GM18870 (cell line): ENCODE data around the gene SHROOM3.

Experiments
- ATAC-seq: cut with Tn5 transposase; IDR thresholded peaks from one replicate; pipeline ENCODE4 v1.9.1; 2021; ENCODE audit warnings: moderate library complexity; ENCODE audit not compliant: unreplicated experiment

Gene SHROOM3

DNA sequence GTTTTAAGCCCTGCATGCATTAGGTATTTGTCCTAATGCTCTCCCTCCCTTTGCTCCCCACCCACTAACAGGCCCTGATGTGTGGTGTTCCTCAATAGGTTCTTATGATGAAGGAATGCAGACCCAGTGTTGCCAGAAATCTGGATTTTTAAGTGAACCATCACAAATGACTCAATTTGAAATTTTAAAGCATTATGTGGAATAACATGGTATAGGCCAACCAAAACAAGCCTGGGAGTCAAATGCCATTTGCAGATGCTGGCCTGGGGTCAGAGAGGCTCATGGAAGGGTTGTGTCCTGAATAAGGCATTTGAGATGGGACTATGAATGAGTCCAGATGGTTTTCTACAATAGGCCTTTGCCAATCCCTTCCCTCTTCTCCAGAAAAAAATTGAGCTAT, 179.6 kb downstream of the SHROOM3 start:
- ATAC-seq, result no peak

DNA sequence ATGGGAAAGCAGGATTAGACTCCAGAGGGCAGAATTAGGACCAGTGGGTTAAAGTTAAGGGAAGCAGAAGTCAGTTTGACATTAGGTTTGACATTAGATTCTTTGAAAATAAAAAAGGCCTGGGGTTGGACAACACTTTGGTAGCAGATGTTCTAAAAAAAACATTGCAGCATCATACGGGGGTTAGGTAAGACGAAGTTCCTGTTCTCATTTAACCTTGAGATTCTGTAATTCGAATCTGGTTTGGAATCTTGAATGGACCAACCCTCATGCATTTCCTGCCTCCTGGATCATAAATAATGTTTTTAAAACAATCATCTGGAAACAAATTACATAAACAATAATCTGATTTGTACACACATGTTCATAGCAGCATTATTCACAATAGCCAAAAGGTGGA, 181.0 kb downstream of the SHROOM3 start:
- ATAC-seq, result no peak

DNA sequence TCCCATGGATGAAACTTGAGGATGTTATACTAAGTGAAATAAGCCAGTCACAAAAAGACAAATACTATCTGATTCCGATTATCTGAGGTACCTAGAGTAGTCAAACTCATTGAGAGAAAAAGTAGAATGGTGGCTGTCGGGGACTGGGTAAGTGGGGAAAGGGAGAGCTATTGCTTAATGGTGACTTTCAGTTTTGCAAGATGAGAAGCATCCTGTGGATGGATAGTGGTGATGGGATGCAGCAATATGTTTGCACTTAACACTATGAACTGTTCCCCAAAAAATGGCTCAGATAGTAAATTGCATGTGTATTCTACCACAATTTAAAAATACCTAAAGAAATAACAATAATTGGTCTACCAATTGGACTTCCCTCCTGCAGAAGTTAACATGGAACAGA, 181.5 kb downstream of the SHROOM3 start:
- no peak for ATAC-seq

DNA sequence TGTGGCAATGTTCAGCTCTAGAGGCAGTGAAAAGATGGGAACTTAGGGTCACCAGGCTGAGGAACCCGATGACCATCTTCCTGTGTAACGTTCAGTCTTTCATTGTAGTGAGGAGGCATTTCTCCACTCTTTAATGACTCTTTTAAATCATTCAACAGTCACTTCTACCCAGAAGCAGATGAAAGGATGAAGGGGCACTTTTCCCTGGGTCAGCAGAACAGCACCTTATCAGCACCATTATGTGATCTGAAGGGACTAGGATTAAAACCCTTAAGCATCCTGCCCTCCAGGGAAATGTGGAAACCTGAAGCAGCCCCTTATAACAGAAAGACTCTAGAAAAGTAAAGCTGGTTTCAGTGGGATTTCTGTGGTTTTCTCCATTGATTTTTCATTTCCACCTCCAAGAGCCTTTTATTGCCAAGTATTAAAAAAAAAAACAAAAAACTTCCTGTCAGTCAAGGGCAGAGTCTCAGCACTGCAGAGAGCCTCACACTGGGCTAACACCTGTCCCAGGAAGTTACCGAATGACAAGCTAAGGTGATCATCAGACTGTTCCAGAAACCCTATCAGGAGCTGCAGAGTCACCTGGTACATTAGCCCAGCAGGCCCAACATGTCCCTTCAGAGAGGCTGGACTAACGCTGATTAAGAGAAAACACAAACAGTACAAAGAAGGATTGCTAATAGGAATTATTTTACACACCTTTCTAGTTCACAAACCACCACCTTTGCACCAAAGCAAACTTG, 185.9 kb downstream of the SHROOM3 start:
- ATAC-seq, result no peak

DNA sequence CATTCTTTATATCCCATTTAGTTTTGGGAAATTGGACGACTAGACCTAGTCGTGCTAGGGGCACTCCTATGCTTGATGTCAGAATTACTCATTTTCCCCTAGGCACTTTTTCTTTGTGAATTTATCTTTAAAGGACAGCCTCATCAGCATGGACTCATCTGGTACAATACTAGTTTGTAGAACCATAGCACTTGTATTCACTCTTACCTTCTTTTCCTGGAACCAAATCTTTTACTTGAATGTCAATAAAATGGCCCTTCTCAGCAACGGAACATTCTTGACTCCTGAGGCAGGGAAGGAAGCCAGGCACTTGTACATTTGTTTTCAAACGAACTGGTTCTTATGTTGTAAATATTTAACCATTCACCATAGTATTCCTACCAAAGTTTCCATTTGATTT, 187.1 kb downstream of the SHROOM3 start:
- no peak for ATAC-seq

DNA sequence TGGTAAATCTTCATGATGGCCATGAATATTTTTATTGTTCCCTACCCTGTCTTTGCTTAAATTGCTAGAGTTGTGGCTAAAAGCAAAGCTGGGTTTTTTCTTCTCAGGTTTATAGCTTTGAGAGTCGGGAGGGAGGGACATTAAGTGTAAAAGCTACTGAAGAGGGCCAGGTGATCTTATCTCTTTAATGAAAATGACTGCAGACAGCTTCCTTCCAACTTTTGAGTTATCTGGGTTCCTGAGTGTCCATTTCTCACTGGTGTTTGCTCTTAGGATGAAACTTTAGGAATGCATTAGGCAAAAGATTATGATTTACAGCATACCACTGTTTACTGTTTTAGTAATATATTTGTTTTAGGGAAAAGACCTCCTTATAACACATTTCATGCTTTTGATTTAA, 187.7 kb downstream of the SHROOM3 start:
- ATAC-seq, result no peak

DNA sequence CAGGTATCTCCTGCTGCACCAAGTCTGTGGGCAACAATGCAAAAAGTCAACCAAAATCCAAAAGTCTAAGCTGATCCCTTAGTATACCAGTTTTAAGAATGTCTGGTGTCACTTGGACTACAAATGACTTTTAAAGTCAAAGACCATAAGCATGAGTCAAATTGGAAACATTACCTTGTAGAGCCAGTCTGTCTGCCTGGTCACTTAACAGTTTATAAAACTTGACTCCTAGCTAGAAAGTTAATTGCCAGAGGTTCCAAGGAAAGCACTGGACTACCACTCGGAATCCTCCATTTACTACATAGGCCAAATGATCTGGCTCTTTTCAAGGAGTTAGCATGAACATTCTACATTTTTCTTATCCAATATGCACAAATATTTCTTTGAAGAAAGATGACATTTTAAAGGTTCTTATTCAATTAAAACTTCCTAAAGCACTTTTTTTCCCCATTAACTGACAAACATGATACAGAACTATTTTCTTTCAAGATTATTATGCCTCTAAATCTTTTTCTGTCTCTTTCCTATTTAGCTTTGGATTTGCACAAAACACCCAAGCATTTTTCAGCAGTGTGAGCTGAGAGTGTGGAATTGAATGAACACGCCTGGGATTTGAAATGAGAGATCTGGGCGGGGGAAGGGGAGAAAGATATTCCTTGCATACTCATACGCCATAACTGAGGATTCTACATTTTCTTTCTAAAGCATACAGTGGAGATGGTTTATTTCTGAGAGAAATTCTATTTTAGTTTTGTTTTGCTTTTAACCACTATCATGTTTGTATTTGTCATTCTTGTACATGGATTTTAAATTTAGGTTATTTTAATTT, 188.4 kb downstream of the SHROOM3 start:
- ATAC-seq, result no peak

DNA sequence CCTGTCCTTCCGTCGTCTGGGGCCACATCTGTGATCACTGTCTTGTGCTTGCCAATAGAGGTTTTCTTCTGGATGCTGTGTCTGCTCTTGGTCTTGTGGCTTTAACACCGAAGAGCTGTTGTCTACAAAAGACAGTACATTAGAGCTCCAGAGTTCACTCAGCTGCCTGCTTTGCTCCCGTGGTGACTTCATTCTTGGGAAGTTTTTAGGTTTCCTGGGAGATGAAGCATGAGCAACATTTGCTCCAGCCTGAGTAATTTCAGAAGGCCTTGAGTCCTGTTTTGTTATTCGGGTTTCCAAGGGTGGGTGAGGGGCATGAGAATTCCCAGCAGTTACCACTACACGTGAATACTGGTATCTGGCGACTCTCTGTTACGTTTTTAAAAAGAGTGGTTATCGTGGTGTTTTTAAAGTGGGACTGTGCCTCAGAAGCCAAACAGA, 189.2 kb downstream of the SHROOM3 start:
- ATAC-seq, result no peak

DNA sequence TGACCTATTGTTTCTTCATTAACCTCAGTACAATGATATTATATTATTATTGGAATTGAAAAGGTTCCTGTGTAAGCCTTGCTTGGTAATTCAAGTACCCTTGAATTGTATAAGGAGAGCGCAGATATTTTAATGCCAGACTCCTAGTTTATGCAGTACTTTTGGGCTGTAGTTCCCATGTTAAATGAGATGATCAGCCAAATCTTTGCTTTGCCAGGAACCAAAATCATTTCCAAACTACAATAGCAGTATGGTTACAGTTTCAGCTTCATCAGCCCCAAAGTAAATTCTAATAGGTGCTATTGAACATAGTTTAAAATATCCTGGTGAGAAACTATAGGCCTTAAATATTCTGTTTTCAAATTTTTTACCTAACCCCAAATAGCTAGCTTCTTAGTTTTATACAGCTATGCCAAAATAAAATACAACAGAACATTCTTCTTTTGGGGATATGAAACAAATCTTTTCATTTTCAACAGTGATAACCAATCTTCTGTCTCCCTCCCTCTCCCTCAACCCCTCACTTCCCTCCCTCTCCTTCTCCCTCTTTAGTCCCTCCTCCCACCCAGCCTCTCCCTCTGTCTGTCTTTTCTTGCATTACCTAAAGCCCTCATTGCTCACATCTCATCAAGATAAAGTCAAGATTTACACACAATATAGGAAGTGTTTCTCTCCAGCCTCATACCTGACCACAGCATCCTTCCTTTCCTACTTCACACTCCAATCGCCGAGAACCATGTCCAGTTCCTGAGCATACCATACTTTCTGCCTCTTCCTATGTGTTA, 190.1 kb downstream of the SHROOM3 start:
- no peak for ATAC-seq

DNA sequence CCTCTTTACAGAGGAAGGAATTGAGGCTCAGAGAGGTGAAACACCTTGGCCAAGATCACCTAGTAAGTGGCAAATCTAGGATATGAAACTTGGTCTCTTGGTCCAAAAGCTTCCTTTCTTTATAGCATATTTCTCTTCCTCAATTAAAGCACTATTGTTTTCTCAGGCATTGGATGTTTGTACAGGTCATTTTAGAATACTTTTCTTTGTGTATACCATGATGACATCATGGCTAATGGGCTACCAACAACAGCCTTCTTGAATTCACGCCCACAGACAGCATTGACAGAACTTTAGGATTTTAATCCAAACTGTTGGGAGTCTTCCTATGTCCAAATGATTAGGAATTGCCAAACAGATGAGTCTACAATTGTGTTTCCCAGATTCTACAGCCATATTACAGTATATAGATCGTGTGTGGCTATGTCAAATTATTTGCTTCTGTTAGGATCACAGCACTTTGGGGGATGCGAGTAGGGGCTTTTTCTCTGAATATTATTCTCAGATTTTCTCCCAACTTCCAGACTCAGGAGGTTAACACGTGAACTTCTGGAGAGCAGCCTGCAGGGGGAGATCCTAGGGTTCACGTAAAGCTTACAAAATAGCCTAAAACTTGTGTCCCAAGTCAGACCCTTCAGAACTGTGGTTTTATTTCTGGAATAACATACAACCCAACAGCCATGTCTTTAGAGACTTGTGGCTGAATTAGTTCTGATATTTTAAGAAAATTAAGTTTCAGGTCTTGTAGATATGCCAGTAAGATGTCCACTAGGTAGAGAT, 191.8 kb downstream of the SHROOM3 start:
- no peak for ATAC-seq

DNA sequence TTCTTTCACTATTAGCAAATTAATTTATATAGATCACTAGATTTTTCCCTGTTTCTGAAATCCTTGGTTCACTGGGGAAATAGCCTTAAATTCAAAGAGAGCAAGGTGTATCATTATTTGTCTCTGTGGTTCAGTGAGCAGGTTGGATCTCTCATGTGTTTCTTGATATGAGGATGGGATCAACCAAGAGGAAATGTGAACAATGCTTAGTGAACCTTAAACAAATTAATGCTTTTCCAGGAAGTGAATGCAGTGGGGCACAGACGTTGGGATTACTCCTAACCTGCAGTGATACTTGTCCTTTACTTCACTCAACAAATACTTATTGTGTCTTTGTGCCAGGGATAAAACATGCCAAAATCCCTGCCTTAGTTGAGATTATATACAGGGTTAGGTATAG, 193.2 kb downstream of the SHROOM3 start:
- no peak for ATAC-seq

DNA sequence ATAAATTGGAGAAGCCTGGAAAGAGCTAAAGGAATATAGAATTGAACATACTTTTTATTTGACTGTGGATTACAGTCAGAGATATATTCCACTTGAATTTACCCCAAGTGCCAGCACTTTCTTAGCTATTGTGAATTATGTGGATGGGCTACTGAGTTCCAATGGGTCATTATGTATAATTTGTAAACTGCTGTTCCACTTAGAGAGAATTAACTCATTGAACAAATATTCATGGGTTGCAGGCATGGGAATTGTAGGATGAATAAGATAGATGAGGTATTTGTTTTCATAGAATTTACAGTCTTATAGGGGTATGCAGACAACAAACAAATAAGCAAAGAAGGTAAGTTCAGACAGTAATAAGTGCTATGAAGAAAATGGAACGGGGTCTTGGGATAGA, 195.7 kb downstream of the SHROOM3 start:
- ATAC-seq, result no peak

DNA sequence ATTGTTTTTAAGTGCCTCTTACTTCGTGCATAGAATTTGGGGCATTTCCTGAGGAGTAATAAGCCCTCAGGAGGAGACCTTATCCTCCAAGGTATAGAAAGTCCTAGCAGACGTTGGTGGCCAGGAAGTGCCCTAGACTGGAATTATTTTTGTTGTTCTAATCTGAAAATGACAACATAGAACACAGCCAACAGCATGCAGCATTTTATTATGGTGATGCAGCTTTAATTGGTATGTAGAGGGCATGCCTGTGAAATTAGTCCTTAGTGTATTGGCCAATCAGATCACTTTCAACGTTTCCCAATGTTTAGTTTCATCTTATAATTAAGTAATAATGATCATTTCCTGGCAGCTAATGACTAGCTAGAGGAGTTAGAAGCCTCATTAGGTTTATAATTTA, 199.2 kb downstream of the SHROOM3 start:
- no peak for ATAC-seq

DNA sequence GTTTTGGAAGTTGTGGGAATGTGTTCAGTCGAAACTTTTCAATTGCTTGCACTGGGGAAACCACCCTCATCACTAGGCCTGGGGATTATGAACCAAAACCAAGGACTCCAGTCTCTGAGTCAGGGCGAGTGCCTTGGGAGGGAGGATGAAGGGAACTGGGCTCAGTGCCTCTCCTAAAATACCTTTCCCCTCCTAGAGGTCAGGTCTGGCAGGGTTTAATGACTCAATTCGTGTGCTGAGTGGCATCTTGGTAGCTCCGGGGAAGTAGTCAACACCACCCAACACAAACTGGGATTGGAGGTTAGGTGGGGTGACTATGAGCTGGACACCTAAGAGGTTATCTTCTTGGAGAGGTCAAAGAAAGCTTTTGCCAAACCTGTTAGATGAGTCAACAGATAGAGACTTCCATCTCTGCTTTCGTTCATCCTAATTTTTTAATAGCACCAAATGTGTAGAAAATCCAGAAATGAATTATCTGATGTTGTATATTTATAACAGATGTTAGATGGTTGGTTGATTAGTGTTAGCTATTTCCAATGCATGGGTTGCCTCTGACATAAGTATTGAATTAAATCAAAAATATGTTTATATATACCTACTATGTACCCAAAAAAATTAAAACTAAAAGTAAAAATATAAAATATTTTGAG, 202.8 kb downstream of the SHROOM3 start:
- ATAC-seq, result no peak

DNA sequence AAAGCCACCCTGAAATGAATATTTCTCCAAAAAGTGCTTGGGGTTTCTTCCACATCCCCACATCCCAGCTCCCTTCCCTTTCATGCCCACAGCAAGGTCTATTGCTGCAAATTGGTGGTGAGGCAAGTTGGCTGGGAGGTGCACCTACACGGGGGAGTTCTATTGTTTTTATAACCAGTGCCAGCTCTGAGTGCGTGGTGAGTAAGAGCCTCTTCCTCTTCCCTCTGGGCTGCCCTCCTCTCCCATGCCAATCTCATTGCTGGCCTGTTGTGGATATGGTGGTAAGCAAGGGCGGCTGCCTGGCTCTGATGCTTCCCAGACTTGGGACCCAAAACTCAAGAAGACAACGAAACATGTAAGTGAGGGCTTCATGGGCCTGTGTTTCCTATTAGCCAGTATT, 204.3 kb downstream of the SHROOM3 start:
- no peak for ATAC-seq

DNA sequence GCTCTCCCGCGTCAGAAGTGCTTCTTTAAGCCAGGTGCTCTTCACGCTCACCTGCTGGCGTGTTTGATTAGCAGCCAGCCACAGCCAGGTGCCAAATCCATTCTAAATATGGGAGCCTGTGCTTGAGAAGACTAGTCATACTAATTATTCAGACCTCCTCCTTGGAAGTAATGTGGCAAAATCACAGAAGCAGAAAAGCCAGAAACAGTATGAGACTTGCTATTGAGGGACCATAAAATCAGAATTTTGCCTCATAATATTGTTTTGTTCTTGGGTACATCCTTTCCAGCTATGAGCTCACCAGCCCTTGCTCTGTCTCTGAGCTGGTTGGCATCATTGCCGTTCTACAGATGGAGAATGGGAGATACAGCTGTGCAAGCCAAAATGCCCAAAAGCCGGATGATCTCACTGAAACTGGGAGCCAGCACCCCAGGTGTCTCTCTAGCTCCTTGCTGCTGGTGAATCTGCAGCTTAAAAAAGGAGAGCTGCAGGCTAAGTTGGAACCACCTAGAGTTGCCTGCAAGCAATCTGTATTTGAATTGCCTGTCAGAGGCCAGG, 205.4 kb downstream of the SHROOM3 start:
- ATAC-seq, result no peak

DNA sequence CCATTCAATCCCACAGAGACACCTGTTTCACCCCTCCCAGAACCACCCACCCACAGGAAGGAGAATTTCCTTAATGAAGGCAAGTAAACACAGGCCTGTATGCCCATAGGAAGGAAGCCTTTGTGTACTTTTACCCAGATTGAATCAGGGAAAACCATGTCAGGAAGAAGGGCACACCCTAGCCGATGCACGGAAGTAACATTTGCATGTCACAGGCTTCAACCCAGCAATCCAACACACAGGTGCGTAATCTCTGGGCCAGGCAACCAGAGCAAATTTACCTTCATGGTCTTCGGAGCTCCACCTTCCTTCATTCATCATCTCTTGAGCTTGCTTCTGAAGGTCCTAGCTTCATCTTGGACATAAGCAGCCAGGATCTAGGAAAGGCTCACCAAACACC, 206.3 kb downstream of the SHROOM3 start:
- no peak for ATAC-seq

DNA sequence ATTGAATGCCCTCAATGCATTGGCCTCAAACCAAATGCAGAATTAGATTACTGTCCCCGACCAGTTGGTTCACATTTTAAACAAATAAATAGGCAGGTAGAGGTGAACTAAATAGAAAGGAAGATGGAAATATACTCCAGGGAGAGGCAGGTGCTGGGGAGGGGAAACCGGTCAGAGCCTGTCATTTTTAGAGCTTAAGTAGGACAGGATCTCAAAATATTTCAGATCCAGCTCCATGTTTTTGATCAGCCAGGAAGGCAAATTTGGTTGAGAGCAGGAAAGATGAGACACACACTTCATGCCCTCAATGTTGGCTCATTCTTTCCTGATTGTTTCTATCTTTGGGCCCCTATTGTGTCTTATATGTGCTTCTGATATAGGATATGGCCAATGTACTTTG, 206.7 kb downstream of the SHROOM3 start:
- no peak for ATAC-seq

DNA sequence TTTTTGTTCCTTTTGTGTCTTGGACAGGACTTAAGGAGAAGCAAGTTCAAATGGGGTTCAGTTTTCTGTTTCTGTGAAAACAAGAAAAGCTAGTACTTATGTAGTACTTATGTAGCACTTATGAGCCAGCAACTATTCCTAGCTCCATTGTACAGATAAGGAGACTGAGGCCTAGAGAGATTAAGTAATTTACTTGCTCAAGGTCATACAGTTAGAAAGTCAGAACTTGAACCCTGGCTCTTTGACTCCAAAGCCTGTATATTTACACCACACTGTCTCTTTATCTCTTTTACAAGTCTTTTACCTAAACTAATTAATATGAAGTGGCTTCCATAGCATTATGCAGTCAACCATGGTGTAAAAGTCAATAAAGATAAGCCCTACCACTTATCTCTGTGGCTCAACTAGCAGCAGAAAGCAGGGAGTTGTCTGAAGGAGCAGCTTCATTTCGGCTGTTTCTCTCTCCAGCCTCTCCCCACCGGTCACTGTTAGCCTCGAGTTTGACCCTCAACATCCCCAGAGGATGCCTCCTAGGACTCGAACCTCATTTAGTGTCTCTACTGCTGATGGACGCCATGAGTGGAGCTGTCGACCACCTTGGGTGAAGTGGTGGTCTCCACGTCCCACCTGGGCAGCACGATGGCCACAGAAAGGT, 209.9 kb downstream of the SHROOM3 start:
- no peak for ATAC-seq

DNA sequence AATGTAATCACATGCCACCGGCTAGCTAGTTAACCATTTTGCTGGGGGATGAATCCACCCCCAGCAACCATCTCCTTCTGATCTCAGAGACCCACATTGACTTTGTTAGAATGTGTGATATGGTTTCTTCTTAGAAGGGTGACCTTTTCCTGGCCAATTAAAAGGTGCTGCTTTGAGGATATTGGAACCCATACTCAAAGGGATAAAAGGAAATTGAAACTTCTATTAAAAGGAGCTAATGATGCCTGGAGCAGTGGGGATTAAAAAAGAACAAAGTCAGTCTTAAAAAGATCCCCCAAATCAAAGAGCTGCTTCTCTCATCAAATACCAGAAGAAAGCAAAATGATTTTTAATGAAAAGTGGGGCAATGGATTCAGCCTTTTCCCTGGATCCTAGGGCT, 214.1 kb downstream of the SHROOM3 start:
- ATAC-seq, result no peak
